H9 (cell line): Measurements from ENCODE around the gene CHPF. TPM values are rescaled to one million over a fixed set of nuclear protein-coding genes. Genes with fewer than 3 reads are reported as not detected.

Source experiments
- DNase-seq: peaks from one replicate; pipeline ENCODE4 v3.0.0-alpha.2; 2017
- H2AFZ ChIP-seq: one replicate; pipeline ENCODE4 v1.6.1; 2013; ENCODE audit warnings: mild to moderate bottlenecking, low read length, control low read depth, moderate library complexity
- H2AK5ac ChIP-seq: 2 replicates; pipeline ENCODE4 v1.6.1; 2013; ENCODE audit warnings: low read length, control low read depth, mixed read lengths; ENCODE audit not compliant: insufficient read length
- H2BK120ac ChIP-seq: one replicate; pipeline ENCODE4 v1.6.1; 2013; ENCODE audit warnings: low read depth, mild to moderate bottlenecking, low read length, control low read depth, inconsistent platforms; ENCODE audit not compliant: poor library complexity, severe bottlenecking
- H2BK12ac ChIP-seq: 2 replicates; pipeline ENCODE4 v1.6.1; 2013; ENCODE audit warnings: low read length, control low read depth, mixed read lengths, low read depth; ENCODE audit not compliant: insufficient read length
- H2BK15ac ChIP-seq: 2 replicates; pipeline ENCODE4 v1.6.1; 2013; ENCODE audit warnings: low read depth, low read length, control low read depth
- H2BK20ac ChIP-seq: one replicate; pipeline ENCODE4 v1.6.1; 2013; ENCODE audit warnings: low read depth, mild to moderate bottlenecking, low read length, control low read depth, inconsistent platforms; ENCODE audit not compliant: poor library complexity, severe bottlenecking
- H2BK5ac ChIP-seq: 2 replicates; pipeline ENCODE4 v1.6.1; 2013; ENCODE audit warnings: low read length, control low read depth, mixed read lengths; ENCODE audit not compliant: insufficient read length
- H3K14ac ChIP-seq: 2 replicates; pipeline ENCODE4 v1.6.1; 2013; ENCODE audit warnings: low read length, control low read depth; ENCODE audit not compliant: insufficient read depth
- H3K18ac ChIP-seq: 2 replicates; pipeline ENCODE4 v1.6.1; 2013; ENCODE audit warnings: low read depth, mild to moderate bottlenecking, mixed read lengths, low read length, control low read depth; ENCODE audit not compliant: insufficient read length
- H3K23ac ChIP-seq: 2 replicates; pipeline ENCODE4 v1.6.1; 2013; ENCODE audit warnings: low read length, control low read depth, mixed read lengths, low read depth; ENCODE audit not compliant: insufficient read length
- H3K23me2 ChIP-seq: 2 replicates; pipeline ENCODE4 v1.6.1; 2013; ENCODE audit warnings: low read depth, mild to moderate bottlenecking, mixed read lengths, low read length, control low read depth; ENCODE audit not compliant: insufficient read length, poor library complexity, severe bottlenecking
- H3K27ac ChIP-seq: 2 replicates; pipeline ENCODE4 v1.5.1; 2013; ENCODE audit warnings: low read length, control low read depth, mixed read lengths, low read depth; ENCODE audit not compliant: insufficient read length
- H3K27me3 ChIP-seq: 2 replicates; pipeline ENCODE4 v1.6.1; 2013; ENCODE audit warnings: low read length, control low read depth, inconsistent platforms; ENCODE audit not compliant: insufficient read depth
- H3K4ac ChIP-seq: 2 replicates; pipeline ENCODE4 v1.6.1; 2013; ENCODE audit warnings: low read depth, mild to moderate bottlenecking, control low read depth, inconsistent platforms, low read length, moderate library complexity
- H3K4me1 ChIP-seq: 2 replicates; pipeline ENCODE4 v1.6.1; 2013; ENCODE audit warnings: low read length, control low read depth, inconsistent platforms; ENCODE audit not compliant: insufficient read depth
- H3K4me2 ChIP-seq: 2 replicates; pipeline ENCODE4 v1.6.1; 2013; ENCODE audit warnings: low read length, control low read depth, mixed read lengths; ENCODE audit not compliant: insufficient read length, insufficient read depth
- H3K56ac ChIP-seq: 2 replicates; pipeline ENCODE4 v1.6.1; 2013; ENCODE audit warnings: low read depth, mild to moderate bottlenecking, mixed read lengths, low read length, control low read depth; ENCODE audit not compliant: insufficient read length
- H3K79me1 ChIP-seq: 2 replicates; pipeline ENCODE4 v1.6.1; 2013; ENCODE audit warnings: low read depth, mild to moderate bottlenecking, moderate library complexity, low read length, control low read depth, inconsistent platforms; ENCODE audit not compliant: insufficient read depth, poor library complexity, severe bottlenecking
- H3K79me2 ChIP-seq: 2 replicates; pipeline ENCODE4 v1.6.1; 2013; ENCODE audit warnings: low read length, control low read depth, inconsistent platforms; ENCODE audit not compliant: insufficient read depth
- H3K9ac ChIP-seq: 2 replicates; pipeline ENCODE4 v1.6.1; 2013; ENCODE audit warnings: low read length, control low read depth, mixed read lengths; ENCODE audit not compliant: insufficient read length; ENCODE audit errors: extremely low read depth
- H3K9me3 ChIP-seq: one replicate; pipeline ENCODE4 v1.6.1; 2013; ENCODE audit warnings: low read depth, low read length, inconsistent platforms; ENCODE audit not compliant: control insufficient read depth
- H3T11ph ChIP-seq: one replicate; pipeline ENCODE4 v1.6.1; 2013; ENCODE audit warnings: mild to moderate bottlenecking, low read length, control low read depth, inconsistent platforms
- H4K20me1 ChIP-seq: one replicate; pipeline ENCODE4 v1.6.1; 2013; ENCODE audit not compliant: control insufficient read depth, insufficient read length, insufficient read depth
- H4K5ac ChIP-seq: 2 replicates; pipeline ENCODE4 v1.6.1; 2013; ENCODE audit warnings: low read depth, mild to moderate bottlenecking, mixed read lengths, low read length, control low read depth; ENCODE audit not compliant: insufficient read length
- H4K8ac ChIP-seq: replicated peaks from 2 replicates; pipeline ENCODE4 v1.6.1; 2013; ENCODE audit warnings: low read length, control low read depth, mixed read lengths, low read depth; ENCODE audit not compliant: insufficient read length
- H4K91ac ChIP-seq: 2 replicates; pipeline ENCODE4 v1.6.1; 2013; ENCODE audit warnings: low read depth, mild to moderate bottlenecking, moderate library complexity, mixed read lengths, low read length, control low read depth; ENCODE audit not compliant: insufficient read length
- H3K27ac Mint-ChIP-seq, 3 experiments: 2 replicates in 2 of 3; 3 replicates in 1 of 3; pipeline ENCODE4 v1.8.0; 2020 to 2021; ENCODE audit warnings: mixed read lengths in 3 of 3, mild to moderate bottlenecking in 1 of 3, moderate library complexity in 1 of 3
- H3K27me3 Mint-ChIP-seq: 2 replicates; pipeline ENCODE4 v1.8.0; 2021; ENCODE audit warnings: low read depth, mild to moderate bottlenecking, moderate library complexity, mixed read lengths
- H3K36me3 Mint-ChIP-seq, 3 experiments: 2 replicates in 2 of 3; 3 replicates in 1 of 3; pipeline ENCODE4 v1.8.0; 2020 to 2021; ENCODE audit warnings: low read depth in 3 of 3, mixed read lengths in 3 of 3; ENCODE audit not compliant: insufficient read depth in 1 of 3
- H3K4me1 Mint-ChIP-seq, 2 experiments: 2 replicates each; pipeline ENCODE4 v1.8.0; 2020; ENCODE audit warnings: mixed read lengths in 2 of 2
- H3K4me3 Mint-ChIP-seq, 2 experiments: 2 replicates in 1 of 2; 3 replicates in 1 of 2; pipeline ENCODE4 v1.8.0; 2020 to 2021; ENCODE audit warnings: mild to moderate bottlenecking in 2 of 2, mixed read lengths in 2 of 2, moderate library complexity in 1 of 2
- H3K9me3 Mint-ChIP-seq, 2 experiments: 2 replicates in 1 of 2; 3 replicates in 1 of 2; pipeline ENCODE4 v1.8.0; 2020; ENCODE audit warnings: mild to moderate bottlenecking in 2 of 2, mixed read lengths in 2 of 2, moderate library complexity in 1 of 2
- CTCF ChIP-seq: fragments of 200-600 bp; sonication (generic); conservative IDR thresholded peaks from 3 replicates; pipeline ENCODE4 v1.8.0; 2021; ENCODE audit warnings: antibody characterized with exemption, mild to moderate bottlenecking
- WGBS: extraction: QIAGEN DNeasy Blood & Tissue Kit; methylation state at CpG from one replicate; pipeline ENCODE4 v1.1.7; 2013; ENCODE audit warnings: missing lambda C conversion rate, low lambda C conversion rate, mixed read lengths; ENCODE audit not compliant: insufficient read length; ENCODE audit errors: extremely low coverage; 5-methylcytosine and 5-hydroxymethylcytosine counted together
- total RNA-seq: library from RNA; stranded (reverse); gene quantifications from 2 replicates; pipeline ENCODE4 v1.2.1, GENCODE V29; 2021

Gene CHPF
- total RNA-seq, 1 experiment from 2014 or later, result 46.5 TPM

GRCh38 chr2:219538504-219538951 lies 5.1 kb downstream of the CHPF start:
- no peak overlapping the region for H2BK12ac ChIP-seq
- no peak overlapping the region for H4K8ac ChIP-seq
- H3K4me1 ChIP-seq, result peaks cover 8% of the 10 kb centered on the region; the same call in 1 of the 2 replicates
- H4K5ac ChIP-seq, result no peak overlapping the region
- H2BK15ac ChIP-seq, result no peak overlapping the region
- H2BK5ac ChIP-seq, result no peak overlapping the region
- no peak overlapping the region for H3K27ac ChIP-seq
- H3K79me2 ChIP-seq, result no peaks in the 10 kb centered on the region
- no peak overlapping the region for H2BK20ac ChIP-seq
- H3K36me3 Mint-ChIP-seq, result peaks cover 14 to 28% (median 21%) of the 10 kb centered on the region in 3 experiments
- no peak overlapping the region for H3K23ac ChIP-seq
- H3K56ac ChIP-seq, result no peak overlapping the region
- no peaks in the 10 kb centered on the region for H4K20me1 ChIP-seq
- H4K91ac ChIP-seq, result no peak overlapping the region
- H2AK5ac ChIP-seq, result no peak overlapping the region
- no peaks in the 10 kb centered on the region for H3K79me1 ChIP-seq
- H3K14ac ChIP-seq, result no peak overlapping the region; the same call in 1 of the 2 replicates
- no peak for DNase-seq
- peaks cover 3% of the 10 kb centered on the region for H3K27me3 Mint-ChIP-seq
- H3K9me3 Mint-ChIP-seq, result peaks cover 0 to 1% of the 10 kb centered on the region in 2 experiments; a peak in 3 of 5 replicates
- H3K9ac ChIP-seq, result no peak overlapping the region
- H3K23me2 ChIP-seq, result peaks cover 9% of the 10 kb centered on the region
- no peak overlapping the region for H3K4me3 Mint-ChIP-seq
- no peak for TF ChIP-seq CTCF
- no peak overlapping the region for H3K18ac ChIP-seq
- no peak overlapping the region for H2BK120ac ChIP-seq
- H3K27ac Mint-ChIP-seq, result peak overlapping the region in 1 of 3 experiments; percentile 92; a peak in 2 of 7 replicates
- H3K4me1 Mint-ChIP-seq, result peaks cover 34 to 39% of the 10 kb centered on the region in 2 experiments
- no peak overlapping the region for H3T11ph ChIP-seq
- H3K4me2 ChIP-seq, result no peak overlapping the region
- H2AFZ ChIP-seq, result no peak overlapping the region
- no peak overlapping the region for H3K4ac ChIP-seq
- H3K27me3 ChIP-seq, result no peaks in the 10 kb centered on the region
- no CpG with 5 or more reads among the region's 6 CpGs for WGBS
- H3K9me3 ChIP-seq, result no peaks in the 10 kb centered on the region
